GM19023 (cell line): Measurements from ENCODE around the gene TRIM38.
A peak's percentile ranks its signal among the peaks of the same experiment; 100 is the strongest.
"Not testable (repeated sequence)": the region's sequence is repeated elsewhere in the genome, so short reads cannot be mapped to it uniquely, and the experiment has no call there.

Experiments
- ATAC-seq: cut with Tn5 transposase; IDR thresholded peaks from one replicate; pipeline ENCODE4 v1.9.1; 2021; ENCODE audit warnings: mild to moderate bottlenecking, moderate library complexity; ENCODE audit not compliant: unreplicated experiment

TRIM38 gene

DNA sequence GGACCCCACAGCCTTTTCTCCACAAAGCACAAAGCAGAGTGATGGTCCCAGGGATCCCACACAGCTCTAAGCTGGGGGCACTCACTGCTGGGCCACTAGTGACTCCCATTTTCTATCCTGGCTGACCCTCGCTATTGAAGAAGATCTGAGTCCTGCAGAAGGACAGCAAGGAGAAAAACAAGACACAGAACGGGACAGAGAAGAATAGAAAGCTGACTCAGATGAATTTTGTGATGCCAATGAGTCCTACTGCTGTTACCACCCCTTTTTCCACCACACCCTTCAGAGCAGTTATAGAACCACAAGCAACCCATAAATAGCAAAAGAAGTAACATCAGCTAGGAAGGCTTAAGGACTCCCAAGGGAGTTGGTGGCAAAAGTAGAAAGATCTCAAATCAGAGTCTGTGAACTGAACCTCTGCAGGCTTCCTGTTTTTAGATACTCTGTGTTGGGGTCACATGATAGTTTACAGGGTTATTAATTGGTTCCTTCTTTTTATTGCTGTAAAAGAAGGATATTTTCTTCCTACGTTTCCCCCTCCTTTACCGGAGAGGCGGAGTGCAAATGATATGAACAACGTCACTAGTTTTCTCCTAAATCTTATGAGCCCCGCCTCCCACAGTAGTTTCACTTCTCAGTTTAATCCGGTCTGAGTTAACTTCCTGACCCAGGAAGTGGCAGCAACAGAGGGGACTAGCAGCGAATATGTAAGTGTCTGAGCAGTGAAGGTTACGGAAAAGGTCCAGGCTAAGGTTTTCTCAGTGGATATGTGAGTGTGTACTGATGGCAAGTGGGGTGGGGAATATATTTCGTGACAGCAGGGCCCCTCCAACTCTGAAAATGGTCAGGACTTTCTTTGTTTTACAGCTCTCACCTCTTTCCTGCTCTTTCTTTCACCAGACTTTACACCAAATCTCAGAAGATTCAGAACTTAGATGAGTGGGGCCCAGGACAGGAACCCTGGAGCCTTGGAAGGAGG lies at the start of gene TRIM38:
TSS of gene TRIM38 (plus strand) at position 654 of the 979 bp plus-strand sequence. CDS start 3,721 bp downstream, outside the sequence.
- peak; percentile 86 for ATAC-seq

- ATAC-seq = no peak
Observed at GRCh38 chr6:25913741-25914140, 48.9 kb upstream of the TRIM38 start.

- ATAC-seq = no peak
Observed at GRCh38 chr6:25916330-25916729, 46.3 kb upstream of the TRIM38 start.

DNA sequence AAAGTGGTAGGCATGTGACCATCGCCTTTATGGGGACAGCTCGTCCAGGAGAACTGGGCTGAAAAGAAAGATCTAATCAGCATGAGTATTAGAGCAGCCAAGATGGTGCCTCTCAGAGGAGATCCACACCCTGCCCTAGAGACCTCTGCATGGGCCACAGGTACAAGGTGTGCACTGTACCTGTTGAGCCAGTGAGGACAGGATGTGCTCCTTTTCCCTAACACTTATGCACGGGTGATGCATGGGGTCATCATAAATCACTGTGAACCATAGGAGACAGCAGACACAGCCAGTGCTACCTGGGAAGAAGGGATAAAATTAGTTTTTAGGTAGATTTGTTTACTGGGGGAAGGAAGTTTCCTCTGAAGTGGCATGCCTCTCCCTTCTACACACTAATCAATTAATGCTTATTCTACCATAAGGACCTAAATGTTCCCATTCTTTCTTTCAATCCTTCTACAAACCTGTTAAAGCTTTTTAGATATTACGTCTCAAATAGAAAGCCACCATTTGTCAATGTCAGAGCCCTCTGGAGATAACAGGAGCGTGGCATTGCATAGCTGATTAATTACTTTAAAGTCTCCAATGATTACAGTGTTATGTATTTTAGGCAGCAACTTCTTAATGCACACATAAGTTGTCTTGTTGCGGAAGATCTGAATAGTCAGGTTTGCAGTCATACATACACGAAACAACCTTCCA lies 45.7 kb upstream of the TRIM38 start:
- ATAC-seq = no peak

DNA sequence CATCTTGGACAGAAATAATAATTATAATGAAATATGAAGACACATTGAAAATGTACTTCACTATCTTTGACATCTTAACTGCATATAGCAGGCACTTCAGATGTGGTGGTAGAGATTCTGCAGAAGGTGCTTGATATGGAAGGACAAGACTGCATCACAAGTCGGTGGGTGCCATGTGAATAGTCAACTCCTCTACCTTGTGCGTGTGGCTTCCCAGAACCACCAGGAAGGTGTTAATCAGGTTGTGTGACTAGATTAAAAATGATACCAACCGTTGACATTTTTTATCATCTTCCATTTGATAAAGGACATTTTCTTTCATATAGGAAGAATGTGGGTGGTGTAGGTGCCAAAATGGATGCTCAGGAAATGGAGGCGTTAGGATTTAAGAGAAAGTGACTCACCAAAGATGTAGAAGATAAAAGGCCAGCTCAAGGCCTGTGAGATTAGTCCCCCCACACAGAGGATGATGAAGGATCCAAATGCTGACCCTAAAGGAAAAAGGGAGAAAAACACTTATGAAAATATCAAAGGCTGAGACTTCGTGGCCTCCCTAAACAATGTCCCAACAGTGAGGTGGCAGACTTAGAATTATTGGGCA lies 44.4 kb upstream of the TRIM38 start:
- no peak for ATAC-seq

- ATAC-seq = no peak
Observed at GRCh38 chr6:25919657-25920056, 42.9 kb upstream of the TRIM38 start.

- ATAC-seq = no peak
Observed at GRCh38 chr6:25921525-25922203, 40.9 kb upstream of the TRIM38 start.

- no peak for ATAC-seq
Observed at GRCh38 chr6:25922301-25922700, 40.3 kb upstream of the TRIM38 start.

- no peak for ATAC-seq
Observed at GRCh38 chr6:25925876-25926275, 36.7 kb upstream of the TRIM38 start.

- ATAC-seq = no peak
Observed at GRCh38 chr6:25927178-25927577, 35.4 kb upstream of the TRIM38 start.

- no peak for ATAC-seq
Observed at GRCh38 chr6:25927756-25928216, 34.8 kb upstream of the TRIM38 start.

GRCh38 chr6:25928562-25929324 lies 33.9 kb upstream of the TRIM38 start:
- no peak for ATAC-seq

DNA sequence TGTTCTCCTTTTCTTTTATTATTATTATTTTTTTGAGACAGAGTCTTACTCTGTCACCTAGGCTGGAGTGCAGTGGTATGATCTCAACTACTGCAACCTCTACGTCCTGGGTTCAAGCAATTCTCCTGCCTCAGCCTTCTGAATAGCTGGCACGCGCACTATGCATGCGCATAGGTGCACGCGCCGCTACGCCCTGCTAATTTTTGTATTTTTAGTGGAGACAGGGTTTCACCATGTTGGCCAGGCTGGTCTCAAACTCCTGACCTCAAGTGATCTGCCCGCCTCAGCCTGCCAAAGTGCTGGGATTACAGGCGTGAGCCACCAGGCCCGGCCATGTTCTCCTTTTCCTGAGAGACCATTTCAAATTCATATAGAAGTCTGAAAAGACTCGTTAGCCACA lies 32.8 kb upstream of the TRIM38 start:
- not testable (repeated sequence) for ATAC-seq

DNA sequence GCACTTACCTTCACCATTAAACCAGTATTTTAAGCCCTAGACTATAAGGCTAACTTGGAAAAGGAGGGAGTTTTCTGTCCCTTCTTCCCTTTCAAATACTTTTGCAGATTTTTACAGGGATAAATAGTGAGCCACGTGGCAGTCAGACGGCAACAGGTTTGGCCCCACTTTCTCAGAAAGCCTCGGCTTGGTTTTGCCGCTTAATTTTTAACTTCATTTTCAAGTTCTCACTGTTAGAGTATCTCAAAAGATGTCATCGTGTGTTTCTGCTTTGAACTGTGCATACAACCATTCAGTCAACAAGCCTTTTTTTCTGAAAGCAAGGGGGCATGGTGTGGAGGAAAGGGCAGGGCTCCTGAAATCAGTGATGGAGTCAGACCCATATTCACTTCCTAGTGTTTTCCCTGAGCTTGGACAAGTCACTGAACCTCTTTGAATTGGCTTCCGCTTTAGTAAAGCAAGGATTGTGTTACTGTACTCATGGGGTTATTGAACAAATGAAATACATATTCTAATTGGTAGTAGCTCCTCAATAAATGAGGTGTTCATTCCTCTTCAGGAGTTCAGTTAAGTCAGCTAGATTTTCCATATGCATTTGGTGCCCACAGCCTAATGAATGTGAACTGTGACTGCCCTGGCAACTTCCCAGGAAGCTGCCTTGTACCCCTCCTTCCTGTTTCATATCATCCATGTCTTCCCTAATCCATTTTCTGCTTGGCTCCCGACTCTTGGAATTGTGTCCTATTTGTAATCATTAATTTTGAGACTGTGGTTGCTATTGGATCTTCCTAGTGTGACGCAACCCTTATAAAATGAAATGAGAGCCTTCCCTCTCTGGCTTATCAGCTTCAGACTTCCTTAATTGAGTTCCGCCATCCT lies 31.8 kb upstream of the TRIM38 start, which contains the start of gene SLC17A2:
TSS of gene SLC17A2 (minus strand) at position 160 of the 879 bp plus-strand sequence. CDS start 4,895 bp downstream, outside the sequence.
- no peak for ATAC-seq

GRCh38 chr6:25931411-25931709 lies 31.2 kb upstream of the TRIM38 start:
- ATAC-seq = no peak

- no peak for ATAC-seq
Observed at GRCh38 chr6:25934156-25934555, 28.4 kb upstream of the TRIM38 start.

DNA sequence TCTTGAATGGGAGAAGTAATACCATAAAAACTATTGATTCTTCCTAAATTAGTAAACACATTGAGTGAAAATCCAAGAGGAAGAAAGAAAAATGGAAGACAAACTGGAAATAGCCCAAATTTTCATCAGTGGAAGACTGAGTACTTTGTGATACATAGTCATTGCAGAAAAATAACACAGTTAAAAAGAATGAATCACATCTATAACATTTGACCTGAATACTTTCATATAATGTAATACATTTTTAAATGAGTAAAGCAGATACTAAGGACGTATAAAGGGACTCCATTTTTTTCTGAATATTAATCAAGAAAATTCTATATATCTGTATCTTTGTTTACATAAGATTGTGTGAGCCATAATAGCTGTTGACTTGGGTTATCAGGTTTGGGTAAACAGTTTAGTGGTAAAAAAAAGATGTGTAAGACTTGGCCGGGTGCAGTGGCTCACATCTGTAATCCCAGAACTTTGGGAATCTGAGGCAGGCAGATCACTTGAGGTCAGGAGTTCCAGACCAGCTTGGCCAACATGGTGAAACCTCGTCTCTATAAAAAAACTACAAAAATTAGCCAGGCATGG lies 27.8 kb upstream of the TRIM38 start:
- no peak for ATAC-seq

GRCh38 chr6:25935953-25936352 lies 26.6 kb upstream of the TRIM38 start:
- no peak for ATAC-seq

- no peak for ATAC-seq
Observed at GRCh38 chr6:25939593-25939992, 23.0 kb upstream of the TRIM38 start.
